Eye (tissue), 1 donor: Measurements from ENCODE around the gene RALGDS.
"Not testable (repeated sequence)": the region's sequence is repeated elsewhere in the genome, so short reads cannot be mapped to it uniquely, and the experiment has no call there.

Experiments used
- DNase-seq: peaks from one replicate; pipeline ENCODE4 v3.0.0-alpha.2; 2015

RALGDS gene

DNA sequence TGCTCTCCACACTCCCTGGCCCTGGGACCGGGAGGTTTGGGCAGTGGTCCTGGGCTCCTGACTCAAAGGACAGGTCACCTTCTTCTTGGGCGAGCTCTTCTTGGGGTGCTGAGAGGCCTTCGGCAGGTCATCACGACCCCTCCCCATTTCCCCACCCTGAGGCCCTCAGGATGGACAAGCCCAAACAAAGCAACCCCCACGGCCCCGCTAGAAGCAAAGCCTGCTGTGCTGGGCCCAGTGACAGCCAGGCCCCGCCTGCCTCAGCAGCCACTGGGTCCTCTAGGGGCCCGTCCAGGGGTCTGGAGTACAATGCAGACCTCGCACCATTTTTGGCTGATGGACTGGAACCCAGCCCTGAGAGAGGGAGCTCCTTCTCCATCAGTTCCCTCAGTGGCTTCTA lies 37.4 kb downstream of the RALGDS start:
- not testable (repeated sequence) for DNase-seq

GRCh38 chr9:133081957-133082644 lies 38.9 kb downstream of the RALGDS start:
- not testable (repeated sequence) for DNase-seq

GRCh38 chr9:133080786-133081779 lies 40.0 kb downstream of the RALGDS start:
- not testable (repeated sequence) for DNase-seq

- DNase-seq: no peak
Observed at GRCh38 chr9:133080161-133080560, 40.9 kb downstream of the RALGDS start.

DNA sequence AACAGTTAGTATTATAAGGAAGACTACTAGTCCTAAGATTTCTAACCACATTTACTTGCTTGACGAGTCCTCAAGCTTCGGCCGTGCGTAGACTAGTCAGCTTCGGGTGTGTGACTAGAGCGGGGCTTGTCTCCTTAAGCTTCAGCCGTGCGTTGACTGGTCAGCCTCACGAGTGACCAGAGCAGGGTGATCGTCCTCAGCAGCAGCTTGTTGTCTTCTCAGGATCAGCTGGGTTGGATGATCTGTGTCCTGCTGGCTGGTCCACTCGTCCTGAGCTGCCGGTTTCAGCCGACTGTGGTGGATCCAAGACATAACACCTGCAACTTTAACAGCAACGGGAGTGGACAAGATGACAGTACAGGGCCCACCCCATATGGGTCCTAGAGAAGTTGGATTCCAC lies 42.6 kb downstream of the RALGDS start:
- no peak for DNase-seq

DNA sequence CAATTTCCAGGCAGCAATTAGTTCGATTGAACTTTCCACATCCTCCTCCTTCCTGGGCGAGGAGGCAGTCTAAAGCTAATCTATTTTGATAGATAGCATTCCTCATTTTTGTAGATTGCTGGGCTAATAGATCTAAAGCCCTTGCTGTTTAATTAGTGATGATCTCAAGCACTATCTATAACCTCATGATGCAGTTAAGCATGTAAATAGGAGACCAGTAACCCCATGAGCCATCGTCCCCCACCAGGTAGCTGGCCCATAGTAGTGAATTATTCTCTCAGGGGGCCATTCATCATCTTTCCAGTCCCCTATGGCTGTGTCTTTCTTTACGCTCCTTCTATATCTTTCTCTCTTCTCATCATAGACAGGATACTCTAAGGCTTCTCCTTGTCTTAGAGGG lies 44.3 kb downstream of the RALGDS start:
- no peak for DNase-seq

DNA sequence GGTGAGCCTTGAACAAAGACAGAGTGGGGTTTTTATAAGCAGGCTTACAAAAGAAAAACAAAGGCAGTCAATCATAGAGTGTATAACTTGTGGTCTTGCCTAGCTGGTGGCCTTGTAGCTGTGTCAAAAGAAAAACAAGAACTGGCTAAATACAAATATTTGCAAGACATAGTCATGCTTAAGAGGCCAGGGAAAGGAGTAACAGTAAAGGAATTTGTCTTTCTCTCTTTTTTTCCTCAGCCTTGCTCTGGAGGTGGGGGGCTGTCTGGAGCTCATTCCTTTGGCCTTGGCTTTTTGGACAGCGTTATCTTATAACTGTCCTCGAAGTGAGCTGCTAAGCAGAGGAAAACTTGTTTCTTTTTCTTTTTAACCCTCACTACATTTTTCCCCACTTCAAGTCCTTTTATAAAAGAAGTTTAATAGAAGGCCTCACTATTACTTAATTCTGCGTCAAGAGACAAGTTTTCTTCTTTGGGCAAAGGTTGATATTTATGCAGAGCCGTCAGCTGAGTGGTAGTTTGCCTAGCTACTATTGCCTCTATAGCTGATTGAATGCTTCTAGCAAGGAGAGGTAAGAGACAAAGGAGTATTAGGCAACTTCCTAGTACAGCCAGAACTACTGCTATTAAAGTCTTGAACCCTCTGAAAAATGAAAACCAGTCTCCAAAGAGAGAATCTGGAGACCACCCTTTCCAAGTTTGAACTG lies 45.0 kb downstream of the RALGDS start:
- no peak for DNase-seq

GRCh38 chr9:133074111-133074651 lies 46.9 kb downstream of the RALGDS start:
- no peak for DNase-seq

DNA sequence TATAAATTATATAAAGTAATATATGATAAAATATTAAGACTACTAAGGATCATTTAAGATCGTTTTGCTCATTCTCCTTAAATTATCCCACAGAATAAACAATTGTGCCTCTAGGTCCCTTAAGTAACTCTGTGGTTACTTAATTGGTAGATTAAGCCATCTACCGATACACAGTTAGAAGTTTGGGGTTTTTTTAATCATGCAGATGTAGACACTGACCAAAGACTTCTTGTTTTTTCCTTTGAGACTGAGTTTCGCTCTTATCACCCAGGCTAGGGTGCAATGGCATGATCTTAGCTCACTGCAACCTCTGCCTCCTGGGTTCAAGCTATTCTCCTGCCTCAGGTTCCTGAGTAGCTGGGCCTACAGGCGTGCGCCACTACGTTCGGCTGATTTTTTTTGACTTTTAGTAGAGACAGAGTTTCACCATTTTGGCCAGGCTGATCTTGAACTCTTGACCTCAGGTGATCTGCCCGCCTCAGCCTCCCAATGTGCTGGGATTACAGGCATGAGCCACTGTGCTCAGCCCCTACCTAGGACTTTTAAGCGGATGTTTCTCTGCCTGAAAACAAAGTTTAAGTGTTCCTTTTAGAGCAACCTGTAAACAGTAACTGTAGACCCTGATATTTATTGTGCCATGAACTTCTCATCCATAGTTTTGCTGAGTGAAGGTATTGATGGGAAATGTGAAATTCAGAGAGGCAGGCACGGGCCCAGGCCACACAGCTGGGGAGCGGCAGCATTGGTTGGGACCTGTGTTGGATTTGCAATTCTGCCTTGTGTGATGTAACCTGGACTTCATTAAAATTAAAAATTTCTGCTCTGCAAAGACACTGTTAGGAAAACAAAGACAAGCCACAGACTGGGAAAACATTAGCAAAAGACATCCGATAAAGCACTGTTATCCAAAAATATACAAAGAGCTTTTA lies 47.7 kb downstream of the RALGDS start:
- DNase-seq: no peak

DNA sequence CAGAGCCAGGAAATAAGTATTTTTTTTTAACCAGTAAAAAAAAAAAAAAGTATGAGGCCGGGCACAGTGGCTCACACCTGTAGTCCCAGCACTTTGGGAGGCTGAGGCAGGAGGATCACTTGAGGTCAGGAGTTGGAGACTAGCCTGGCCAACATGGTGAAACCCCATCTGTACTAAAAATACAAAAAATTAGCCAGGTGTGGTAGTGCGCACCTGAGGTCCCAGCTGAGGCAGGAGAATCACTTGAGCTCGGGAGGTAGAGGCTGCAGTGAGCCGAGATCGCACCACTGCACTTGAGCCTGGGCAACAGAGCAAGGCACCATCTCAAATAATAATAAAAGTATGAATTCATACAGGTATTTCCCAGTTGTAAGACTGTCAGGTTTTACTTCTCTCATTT lies 48.8 kb downstream of the RALGDS start:
- not testable (repeated sequence) for DNase-seq

DNA sequence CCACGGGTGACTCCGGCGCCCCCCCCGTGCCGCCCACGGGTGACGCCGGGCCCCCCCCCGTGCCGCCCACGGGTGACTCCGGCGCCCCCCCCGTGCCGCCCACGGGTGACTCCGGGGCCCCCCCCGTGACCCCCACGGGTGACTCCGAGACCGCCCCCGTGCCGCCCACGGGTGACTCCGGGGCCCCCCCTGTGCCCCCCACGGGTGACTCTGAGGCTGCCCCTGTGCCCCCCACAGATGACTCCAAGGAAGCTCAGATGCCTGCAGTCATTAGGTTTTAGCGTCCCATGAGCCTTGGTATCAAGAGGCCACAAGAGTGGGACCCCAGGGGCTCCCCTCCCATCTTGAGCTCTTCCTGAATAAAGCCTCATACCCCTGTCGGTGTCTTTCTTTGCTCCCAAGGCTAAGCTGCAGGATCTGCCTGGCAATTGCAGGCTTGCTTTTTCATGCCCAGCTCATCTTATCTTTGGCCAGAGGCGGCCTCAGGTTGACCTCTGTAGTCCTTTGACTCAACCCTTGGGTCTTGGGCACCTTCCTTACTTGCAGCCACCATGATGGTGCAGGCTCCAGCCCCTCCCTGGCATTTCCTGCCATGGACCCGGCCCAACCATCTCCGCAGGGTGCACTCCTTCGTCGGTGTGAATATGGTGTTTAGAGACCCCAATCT lies 49.4 kb downstream of the RALGDS start:
- no peak for DNase-seq

- DNase-seq: not testable (repeated sequence)
Observed at GRCh38 chr9:133070985-133071384, 50.1 kb downstream of the RALGDS start.

GRCh38 chr9:133070500-133070961 lies 50.5 kb downstream of the RALGDS start:
- DNase-seq: not testable (repeated sequence)

GRCh38 chr9:133068431-133068830 lies 52.6 kb downstream of the RALGDS start:
- not testable (repeated sequence) for DNase-seq

GRCh38 chr9:133067813-133068212 lies 53.2 kb downstream of the RALGDS start:
- DNase-seq: no peak

GRCh38 chr9:133067006-133067405 lies 54.0 kb downstream of the RALGDS start:
- DNase-seq: no peak

DNA sequence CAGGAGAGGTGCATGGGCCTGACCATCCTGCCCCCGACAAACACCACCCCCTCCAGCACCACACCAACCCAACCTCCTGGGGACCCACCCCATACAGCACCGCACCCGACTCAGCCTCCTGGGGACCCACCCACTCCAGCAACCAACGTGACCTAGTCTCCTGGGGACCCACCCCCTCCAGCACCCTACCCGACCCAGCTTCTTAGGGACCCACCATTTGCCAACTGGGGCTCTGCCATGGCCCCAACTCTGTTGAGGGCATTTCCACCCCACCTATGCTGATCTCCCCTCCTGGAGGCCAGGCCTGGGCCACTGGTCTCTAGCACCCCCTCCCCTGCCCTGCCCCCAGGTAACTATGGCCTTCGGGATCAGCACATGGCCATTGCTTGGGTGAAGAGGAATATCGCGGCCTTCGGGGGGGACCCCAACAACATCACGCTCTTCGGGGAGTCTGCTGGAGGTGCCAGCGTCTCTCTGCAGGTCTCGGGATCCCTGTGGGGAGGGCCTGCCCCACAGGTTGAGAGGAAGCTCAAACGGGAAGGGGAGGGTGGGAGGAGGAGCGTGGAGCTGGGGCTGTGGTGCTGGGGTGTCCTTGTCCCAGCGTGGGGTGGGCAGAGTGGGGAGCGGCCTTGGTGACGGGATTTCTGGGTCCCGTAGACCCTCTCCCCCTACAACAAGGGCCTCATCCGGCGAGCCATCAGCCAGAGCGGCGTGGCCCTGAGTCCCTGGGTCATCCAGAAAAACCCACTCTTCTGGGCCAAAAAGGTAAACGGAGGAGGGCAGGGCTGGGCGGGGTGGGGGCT lies 54.7 kb downstream of the RALGDS start:
- DNase-seq: no peak

DNA sequence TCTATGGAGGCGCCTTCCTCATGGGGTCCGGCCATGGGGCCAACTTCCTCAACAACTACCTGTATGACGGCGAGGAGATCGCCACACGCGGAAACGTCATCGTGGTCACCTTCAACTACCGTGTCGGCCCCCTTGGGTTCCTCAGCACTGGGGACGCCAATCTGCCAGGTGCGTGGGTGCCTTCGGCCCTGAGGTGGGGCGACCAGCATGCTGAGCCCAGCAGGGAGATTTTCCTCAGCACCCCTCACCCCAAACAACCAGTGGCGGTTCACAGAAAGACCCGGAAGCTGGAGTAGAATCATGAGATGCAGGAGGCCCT lies 56.0 kb downstream of the RALGDS start:
- no peak for DNase-seq

- DNase-seq: no peak
Observed at GRCh38 chr9:133064241-133065069, 56.6 kb downstream of the RALGDS start.
